Motor neuron (in vitro differentiated cells): ENCODE data around the gene RALB. TPM values are rescaled to one million over a fixed set of nuclear protein-coding genes. Genes with fewer than 3 reads are reported as not detected.

Source experiments
- ATAC-seq, 8 experiments: fragments of 200-7000 bp; cut with Tn5 transposase; replicated peaks in 6 of 8; 2 replicates each; pipeline ENCODE4 v1.8.0; 2021; ENCODE audit warnings: mild to moderate bottlenecking in 8 of 8, moderate library complexity in 8 of 8
- H3K27ac ChIP-seq, 2 donors: fragments of 250-450 bp; sonication (Bioruptor Pico); 2 replicates each; pipeline ENCODE4 v1.9.0; 2021; ENCODE audit warnings: antibody characterized with exemption in 2 of 2, mild to moderate bottlenecking in 2 of 2, moderate library complexity in 1 of 2
- H3K4me1 ChIP-seq, 2 donors: fragments of 250-450 bp; sonication (Bioruptor Pico); replicated peaks in 1 of 2; 2 replicates each; pipeline ENCODE4 v1.6.1; 2021; ENCODE audit warnings: antibody characterized with exemption in 2 of 2, mild to moderate bottlenecking in 2 of 2, moderate library complexity in 1 of 2
- H3K4me3 ChIP-seq, 5 donors: fragments of 250-450 bp; sonication (Bioruptor Pico); 2 replicates each; pipeline ENCODE4 v1.9.0; 2021; ENCODE audit warnings: antibody characterized with exemption in 5 of 5, mild to moderate bottlenecking in 5 of 5, moderate library complexity in 4 of 5
- WGBS, 10 experiments: fragments of 450-650 bp; shearing (Covaris generic); methylation state at CpG; one replicate each; pipeline ENCODE4 v1.0.0; 2022; 5-methylcytosine and 5-hydroxymethylcytosine counted together
- in situ Hi-C, 9 experiments: fragments of 400-800 bp; cut with MboI; loops; one replicate each; pipeline ENCODE4 v1.15.0; 2021; ENCODE audit warnings: low sequenced_read_pairs in 9 of 9, low pct_unique_long_range_greater_than_20kb in 2 of 9; ENCODE audit not compliant: unreplicated experiment in 9 of 9
- total RNA-seq, 8 experiments: library from RNA; unstranded; fragments of 300-600 nt; gene quantifications; 2 replicates each; pipeline versions ENCODE4 v1.2.3 to v1.2.4, GENCODE V29; 2022

Gene RALB
- total RNA-seq, 8 experiments from 2014 or later = 15.2 to 30.7 (median 22.7) TPM

GRCh38 chr2:120240901-120241429 is 11.7 kb upstream of the RALB start:
- in situ Hi-C loops = no loop called here
- 80 to 100% (median 100%) methylated on average over 1 to 2 of the region's 10 CpGs; no CpG with 5 or more reads in 5 of the 10 experiments for WGBS, 10 experiments
- Histone ChIP-seq H3K27ac (no peak overlapping the region), H3K4me1 (peaks cover 29 to 32% of the 10 kb centered on the region in 2 donors), H3K4me3 (no peak overlapping the region)
- ATAC-seq = no peak

- no peak overlapping the region for H3K4me3 ChIP-seq
- in situ Hi-C loops = no loop called here
- no peak for ATAC-seq
Measured at GRCh38 chr2:120241684-120242083, 11.0 kb upstream of the RALB start.

GRCh38 chr2:120243211-120243610 is 9.4 kb upstream of the RALB start:
- WGBS, 10 experiments = 20 to 90% (median 40%) methylated on average over 1 to 3 of the region's 3 CpGs; no CpG with 5 or more reads in 5 of the 10 experiments
- ATAC-seq = peak in 1 of 8 experiments; percentile 6
- H3K4me1 ChIP-seq = peaks cover 47 to 52% of the 10 kb centered on the region in 2 donors
- in situ Hi-C loops = no loop called here
- H3K4me3 ChIP-seq = no peak overlapping the region
- H3K27ac ChIP-seq = no peak overlapping the region

More at GRCh38 chr2:120241684-120242083, 11.0 kb upstream of the RALB start:
- H3K27ac ChIP-seq = no peak overlapping the region
- WGBS, 10 experiments = 65 to 100% (median 87%) methylated on average over 1 to 6 of the region's 6 CpGs
- peaks cover 36 to 40% of the 10 kb centered on the region in 2 donors for H3K4me1 ChIP-seq

- no peak overlapping the region for H3K4me3 ChIP-seq
- WGBS, 10 experiments = 60 to 100% (median 96%) methylated on average over 1 to 3 of the region's 9 CpGs; no CpG with 5 or more reads in 4 of the 10 experiments
- H3K4me1 ChIP-seq = peaks cover 47 to 52% of the 10 kb centered on the region in 2 donors
- no peak for ATAC-seq
- H3K27ac ChIP-seq = peak overlapping the region; percentile 49 to 64
- in situ Hi-C loops = no loop called here
Measured at GRCh38 chr2:120243875-120244553, 8.6 kb upstream of the RALB start.

GRCh38 chr2:120244656-120245519 is 7.8 kb upstream of the RALB start:
- peak in 2 of 8 experiments; percentile 14 to 35 for ATAC-seq
- WGBS, 10 experiments = 67 to 100% (median 86%) methylated on average over 1 to 8 of the region's 12 CpGs; no CpG with 5 or more reads in 3 of the 10 experiments
- in situ Hi-C loops = no loop called here

GRCh38 chr2:120245520-120246332 is 6.9 kb upstream of the RALB start:
- Histone ChIP-seq H3K4me1 (peaks cover 41 to 42% of the 10 kb centered on the region in 2 donors), H3K27ac (peak overlapping the region; percentile 49 to 64), H3K4me3 (no peak overlapping the region)
- WGBS, 10 experiments = 0 to 82% (median 28%) methylated on average over 1 to 7 of the region's 15 CpGs; no CpG with 5 or more reads in 3 of the 10 experiments
- peak; percentile 80 to 93 (median 91) for ATAC-seq
- in situ Hi-C loops = no loop called here

More at GRCh38 chr2:120244656-120245519, 7.8 kb upstream of the RALB start:
- peaks cover 43% of the 10 kb centered on the region in 2 donors for H3K4me1 ChIP-seq
- H3K27ac ChIP-seq = peak overlapping the region; percentile 49 to 64
- no peak overlapping the region for H3K4me3 ChIP-seq

- Histone ChIP-seq H3K4me3 (no peak overlapping the region), H3K27ac (peak overlapping the region; percentile 49 to 64), H3K4me1 (peaks cover 38 to 45% of the 10 kb centered on the region in 2 donors)
- WGBS, 10 experiments = 40 to 81% (median 50%) methylated on average over 1 to 12 of the region's 20 CpGs; no CpG with 5 or more reads in 3 of the 10 experiments
- peak in 6 of 8 experiments; percentile 15 to 72 (median 62) for ATAC-seq
- in situ Hi-C loops = no loop called here
Measured at GRCh38 chr2:120246546-120247300, 5.9 kb upstream of the RALB start.

GRCh38 chr2:120247851-120248250 is 4.8 kb upstream of the RALB start:
- Histone ChIP-seq H3K4me1 (peaks cover 38 to 47% of the 10 kb centered on the region in 2 donors), H3K4me3 (no peak overlapping the region), H3K27ac (no peak overlapping the region)
- 0 to 100% (median 95%) methylated on average over 1 to 5 of the region's 6 CpGs; no CpG with 5 or more reads in 5 of the 10 experiments for WGBS, 10 experiments
- in situ Hi-C loops = no loop called here
- no peak for ATAC-seq

- no peak overlapping the region for H3K4me3 ChIP-seq
- in situ Hi-C loops = no loop called here
- H3K27ac ChIP-seq = no peak overlapping the region
- no peak for ATAC-seq
- 20 to 100% (median 80%) methylated on average over 1 of the region's 4 CpGs; no CpG with 5 or more reads in 7 of the 10 experiments for WGBS, 10 experiments
- H3K4me1 ChIP-seq = peaks cover 31 to 33% of the 10 kb centered on the region in 2 donors
Measured at GRCh38 chr2:120250640-120251039, 2.0 kb upstream of the RALB start.

GRCh38 chr2:120251078-120251477 is 1.6 kb upstream of the RALB start:
- no peak for ATAC-seq
- Histone ChIP-seq H3K27ac (no peak overlapping the region), H3K4me3 (no peak overlapping the region), H3K4me1 (peaks cover 27 to 29% of the 10 kb centered on the region in 2 donors)
- WGBS, 10 experiments = 86 to 88% (median 86%) methylated on average over 1 to 3 of the region's 3 CpGs; no CpG with 5 or more reads in 6 of the 10 experiments
- in situ Hi-C loops = no loop called here

GRCh38 chr2:120251880-120252224 is 800 bp upstream of the RALB start:
- in situ Hi-C loops = no loop called here
- peak overlapping the region; percentile 64 to 70 for H3K27ac ChIP-seq
- peak overlapping the region; percentile 53 to 97 (median 63) for H3K4me3 ChIP-seq
- ATAC-seq = no peak
- H3K4me1 ChIP-seq = peaks cover 19 to 21% of the 10 kb centered on the region in 2 donors
- 7 to 49% (median 21%) methylated on average over 3 to 6 of the region's 6 CpGs; no CpG with 5 or more reads in 6 of the 10 experiments for WGBS, 10 experiments
